H1 (cell line): ENCODE results near the gene DCTN3.

Experiments
- GTF2F1 ChIP-seq: IDR thresholded peaks from 2 replicates; pipeline ENCODE4 v1.6.1; 2012; ENCODE audit warnings: low read depth, low read length, improper control_type of control experiment, borderline replicate concordance
- TF ChIP-seq, protein P1 (sequence below), 3 experiments: IDR thresholded peaks; 1 replicate in 2 of 3; 2 replicates in 1 of 3; pipeline versions ENCODE4 v1.5.1 to v1.6.1; 2011; ENCODE audit warnings: low read length in 3 of 3, mild to moderate bottlenecking in 3 of 3, inconsistent platforms in 2 of 3, low read depth in 1 of 3, moderate library complexity in 1 of 3; ENCODE audit not compliant: insufficient read depth in 1 of 3; ENCODE audit errors: control extremely low read depth in 1 of 3

DNA sequence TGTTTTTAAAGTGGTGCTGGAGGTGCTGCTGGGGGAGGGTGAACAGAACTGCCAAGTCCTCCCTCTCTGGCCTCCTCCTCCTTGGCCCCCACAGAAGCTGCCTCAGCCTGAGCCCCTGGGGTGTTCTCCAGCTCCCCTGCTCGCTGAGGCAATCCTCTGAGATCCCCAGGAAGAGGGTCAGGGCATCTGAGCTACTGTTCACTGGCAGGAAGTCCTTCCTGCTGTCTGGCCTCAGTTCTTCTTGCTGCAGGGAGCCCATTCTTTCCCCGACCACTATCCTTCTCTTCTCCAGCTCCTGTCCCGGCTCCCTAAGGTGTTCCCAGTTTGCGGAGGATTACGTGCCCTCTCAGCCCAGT lies 40.5 kb downstream of the DCTN3 start:
- TF ChIP-seq GTF2F1 = no peak
- TF ChIP-seq, protein P1, sequence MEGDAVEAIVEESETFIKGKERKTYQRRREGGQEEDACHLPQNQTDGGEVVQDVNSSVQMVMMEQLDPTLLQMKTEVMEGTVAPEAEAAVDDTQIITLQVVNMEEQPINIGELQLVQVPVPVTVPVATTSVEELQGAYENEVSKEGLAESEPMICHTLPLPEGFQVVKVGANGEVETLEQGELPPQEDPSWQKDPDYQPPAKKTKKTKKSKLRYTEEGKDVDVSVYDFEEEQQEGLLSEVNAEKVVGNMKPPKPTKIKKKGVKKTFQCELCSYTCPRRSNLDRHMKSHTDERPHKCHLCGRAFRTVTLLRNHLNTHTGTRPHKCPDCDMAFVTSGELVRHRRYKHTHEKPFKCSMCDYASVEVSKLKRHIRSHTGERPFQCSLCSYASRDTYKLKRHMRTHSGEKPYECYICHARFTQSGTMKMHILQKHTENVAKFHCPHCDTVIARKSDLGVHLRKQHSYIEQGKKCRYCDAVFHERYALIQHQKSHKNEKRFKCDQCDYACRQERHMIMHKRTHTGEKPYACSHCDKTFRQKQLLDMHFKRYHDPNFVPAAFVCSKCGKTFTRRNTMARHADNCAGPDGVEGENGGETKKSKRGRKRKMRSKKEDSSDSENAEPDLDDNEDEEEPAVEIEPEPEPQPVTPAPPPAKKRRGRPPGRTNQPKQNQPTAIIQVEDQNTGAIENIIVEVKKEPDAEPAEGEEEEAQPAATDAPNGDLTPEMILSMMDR (IDR thresholded peaks at IDR 0.05; ENCODE audit: control extremely low read depth in 1 of 3, insufficient read depth in 1 of 3, low read depth in 1 of 3, low read length in 3 of 3) = no peak
